ENCODE results near the gene SFMBT2.

GRCh38 chr10:7287377-7287776, 123.5 kb downstream of the SFMBT2 start:
- TF ChIP-seq, protein P1, sequence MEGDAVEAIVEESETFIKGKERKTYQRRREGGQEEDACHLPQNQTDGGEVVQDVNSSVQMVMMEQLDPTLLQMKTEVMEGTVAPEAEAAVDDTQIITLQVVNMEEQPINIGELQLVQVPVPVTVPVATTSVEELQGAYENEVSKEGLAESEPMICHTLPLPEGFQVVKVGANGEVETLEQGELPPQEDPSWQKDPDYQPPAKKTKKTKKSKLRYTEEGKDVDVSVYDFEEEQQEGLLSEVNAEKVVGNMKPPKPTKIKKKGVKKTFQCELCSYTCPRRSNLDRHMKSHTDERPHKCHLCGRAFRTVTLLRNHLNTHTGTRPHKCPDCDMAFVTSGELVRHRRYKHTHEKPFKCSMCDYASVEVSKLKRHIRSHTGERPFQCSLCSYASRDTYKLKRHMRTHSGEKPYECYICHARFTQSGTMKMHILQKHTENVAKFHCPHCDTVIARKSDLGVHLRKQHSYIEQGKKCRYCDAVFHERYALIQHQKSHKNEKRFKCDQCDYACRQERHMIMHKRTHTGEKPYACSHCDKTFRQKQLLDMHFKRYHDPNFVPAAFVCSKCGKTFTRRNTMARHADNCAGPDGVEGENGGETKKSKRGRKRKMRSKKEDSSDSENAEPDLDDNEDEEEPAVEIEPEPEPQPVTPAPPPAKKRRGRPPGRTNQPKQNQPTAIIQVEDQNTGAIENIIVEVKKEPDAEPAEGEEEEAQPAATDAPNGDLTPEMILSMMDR (IDR thresholded peaks at IDR 0.05): no peak
- TF ChIP-seq POLR2A (IDR thresholded peaks at IDR 0.05): no peak

All from right lobe of liver (tissue), 4 donors.